WERI-Rb-1 (cell line): Measurements from ENCODE around the gene INHBB.
"Not testable (repeated sequence)": the region's sequence is repeated elsewhere in the genome, so short reads cannot be mapped to it uniquely, and the experiment has no call there.

ENCODE experiments used
- DNase-seq: peaks from one replicate; pipeline ENCODE4 v3.0.0-alpha.2; 2020
- H3K27ac ChIP-seq: fragments of 250-450 bp; sonication (Bioruptor Pico); 2 replicates; pipeline ENCODE4 v1.5.1; 2020; ENCODE audit warnings: mild to moderate bottlenecking, moderate library complexity
- H3K27me3 ChIP-seq: fragments of 250-450 bp; sonication (Bioruptor Pico); 2 replicates; pipeline ENCODE4 v1.5.1; 2021; ENCODE audit warnings: mild to moderate bottlenecking, low read depth, moderate library complexity; ENCODE audit not compliant: insufficient read depth, severe bottlenecking
- H3K36me3 ChIP-seq: fragments of 250-450 bp; sonication (Bioruptor Pico); 2 replicates; pipeline ENCODE4 v1.5.1; 2020; ENCODE audit warnings: mild to moderate bottlenecking, moderate library complexity
- H3K4me3 ChIP-seq: 2 replicates; pipeline ENCODE4 v1.5.1; 2011; ENCODE audit warnings: low read depth, mild to moderate bottlenecking, control low read depth, low read length
- H3K9me3 ChIP-seq: fragments of 250-450 bp; sonication (Bioruptor Pico); 2 replicates; pipeline ENCODE4 v1.5.1; 2021; ENCODE audit warnings: mild to moderate bottlenecking, moderate library complexity; ENCODE audit not compliant: severe bottlenecking
- TF ChIP-seq, protein P1 (sequence below): IDR thresholded peaks from 2 replicates; pipeline ENCODE4 v1.5.1; 2011; ENCODE audit warnings: low read depth, mild to moderate bottlenecking, control low read depth, inconsistent platforms, low read length

The INHBB gene

DNA sequence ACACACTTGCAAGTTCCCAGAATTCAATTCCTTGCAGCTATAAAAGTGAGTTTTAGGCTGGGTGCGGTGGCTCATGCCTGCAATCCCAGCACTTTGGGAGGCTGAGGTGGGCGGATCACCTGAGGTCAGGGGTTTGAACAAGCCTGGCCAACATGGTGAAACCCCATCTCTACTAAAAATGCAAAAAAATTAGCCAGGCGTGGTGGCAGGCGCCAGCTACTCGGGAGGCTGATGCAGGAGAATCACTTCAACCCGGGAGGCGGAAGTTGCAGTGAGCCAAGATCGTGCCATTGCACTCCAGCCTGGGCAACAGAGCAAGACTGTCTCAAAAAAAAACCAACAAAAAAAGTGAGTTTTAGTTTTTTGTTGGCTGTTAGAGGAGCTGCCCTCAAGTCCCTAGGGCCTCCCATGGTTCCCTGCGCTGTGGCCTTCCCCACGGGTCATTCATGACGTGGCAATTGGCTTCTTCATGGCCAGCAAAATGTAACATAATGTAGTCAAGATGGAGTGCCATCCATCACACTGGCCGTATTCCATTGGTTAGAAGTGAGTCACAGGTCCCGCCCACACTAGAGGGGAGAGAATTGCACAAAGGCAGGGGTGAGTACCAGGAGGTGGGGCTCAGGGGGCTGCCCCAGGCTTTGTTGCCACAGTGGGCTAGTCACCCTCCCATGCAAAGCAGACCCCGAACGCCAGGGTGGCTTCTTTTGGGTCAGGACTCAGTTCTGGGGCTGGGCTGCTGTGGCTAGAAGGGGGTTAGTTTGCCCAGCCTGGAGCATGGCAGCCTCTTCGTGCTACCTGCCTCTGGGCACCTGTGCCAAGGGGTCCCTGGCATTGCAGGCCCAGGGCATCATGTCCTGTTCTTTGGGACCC lies 37.7 kb upstream of the INHBB start:
- no peak overlapping the region for H3K27ac ChIP-seq

DNA sequence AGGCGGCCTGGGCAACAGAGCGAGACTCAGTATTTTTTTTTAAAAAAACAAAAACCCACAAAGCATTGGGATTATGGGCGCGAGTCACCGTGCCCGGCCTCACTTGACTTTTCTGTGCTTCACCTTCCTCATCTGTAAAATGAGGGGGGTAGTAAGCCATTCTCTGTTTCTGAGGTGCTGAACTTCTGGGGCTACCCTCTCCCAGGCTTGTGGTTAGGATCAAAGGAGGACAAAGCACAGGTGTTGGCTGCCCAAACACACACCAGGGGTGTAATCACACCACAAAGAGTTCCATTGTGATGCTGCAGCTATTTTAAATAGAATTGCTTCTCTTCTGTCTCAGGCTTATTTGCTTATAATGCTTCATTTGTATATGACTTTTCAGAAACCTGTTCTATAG lies 35.8 kb upstream of the INHBB start:
- DNase-seq = no peak
- TF ChIP-seq, protein P1, sequence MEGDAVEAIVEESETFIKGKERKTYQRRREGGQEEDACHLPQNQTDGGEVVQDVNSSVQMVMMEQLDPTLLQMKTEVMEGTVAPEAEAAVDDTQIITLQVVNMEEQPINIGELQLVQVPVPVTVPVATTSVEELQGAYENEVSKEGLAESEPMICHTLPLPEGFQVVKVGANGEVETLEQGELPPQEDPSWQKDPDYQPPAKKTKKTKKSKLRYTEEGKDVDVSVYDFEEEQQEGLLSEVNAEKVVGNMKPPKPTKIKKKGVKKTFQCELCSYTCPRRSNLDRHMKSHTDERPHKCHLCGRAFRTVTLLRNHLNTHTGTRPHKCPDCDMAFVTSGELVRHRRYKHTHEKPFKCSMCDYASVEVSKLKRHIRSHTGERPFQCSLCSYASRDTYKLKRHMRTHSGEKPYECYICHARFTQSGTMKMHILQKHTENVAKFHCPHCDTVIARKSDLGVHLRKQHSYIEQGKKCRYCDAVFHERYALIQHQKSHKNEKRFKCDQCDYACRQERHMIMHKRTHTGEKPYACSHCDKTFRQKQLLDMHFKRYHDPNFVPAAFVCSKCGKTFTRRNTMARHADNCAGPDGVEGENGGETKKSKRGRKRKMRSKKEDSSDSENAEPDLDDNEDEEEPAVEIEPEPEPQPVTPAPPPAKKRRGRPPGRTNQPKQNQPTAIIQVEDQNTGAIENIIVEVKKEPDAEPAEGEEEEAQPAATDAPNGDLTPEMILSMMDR = no peak
- Histone ChIP-seq H3K9me3 (no peaks in the 10 kb centered on the region), H3K27ac (no peak overlapping the region), H3K36me3 (no peaks in the 10 kb centered on the region), H3K27me3 (no peaks in the 10 kb centered on the region), H3K4me3 (no peak overlapping the region)

More for the DNA sequence above, 37.7 kb upstream of the INHBB start:
- Histone ChIP-seq H3K4me3 (no peak overlapping the region), H3K36me3 (no peaks in the 10 kb centered on the region), H3K27me3 (no peaks in the 10 kb centered on the region), H3K9me3 (no peaks in the 10 kb centered on the region)
- no peak for DNase-seq
- TF ChIP-seq, protein P1 = no peak

DNA sequence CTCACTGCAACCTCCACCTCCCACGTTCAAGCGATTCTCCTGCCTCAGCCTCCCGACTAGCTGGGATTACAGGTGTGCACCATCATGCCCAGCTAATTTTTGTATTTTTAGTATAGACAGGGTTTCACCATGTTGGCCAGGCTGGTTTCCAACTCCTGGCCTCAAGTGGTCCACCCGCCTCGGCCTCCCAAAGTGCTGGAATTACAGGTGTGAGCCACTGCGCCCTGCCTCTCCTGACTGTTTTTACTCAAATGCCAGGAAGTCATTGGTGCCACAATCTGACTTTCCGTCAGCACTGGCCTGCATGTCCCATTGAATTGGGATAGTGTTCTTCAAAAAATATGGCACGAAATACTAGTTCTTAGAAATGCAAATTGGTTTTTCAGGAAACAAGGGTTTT lies 35.1 kb upstream of the INHBB start:
- not testable (repeated sequence) for H3K9me3 ChIP-seq, H3K36me3 ChIP-seq, H3K27ac ChIP-seq, H3K27me3 ChIP-seq, DNase-seq, H3K4me3 ChIP-seq

DNA sequence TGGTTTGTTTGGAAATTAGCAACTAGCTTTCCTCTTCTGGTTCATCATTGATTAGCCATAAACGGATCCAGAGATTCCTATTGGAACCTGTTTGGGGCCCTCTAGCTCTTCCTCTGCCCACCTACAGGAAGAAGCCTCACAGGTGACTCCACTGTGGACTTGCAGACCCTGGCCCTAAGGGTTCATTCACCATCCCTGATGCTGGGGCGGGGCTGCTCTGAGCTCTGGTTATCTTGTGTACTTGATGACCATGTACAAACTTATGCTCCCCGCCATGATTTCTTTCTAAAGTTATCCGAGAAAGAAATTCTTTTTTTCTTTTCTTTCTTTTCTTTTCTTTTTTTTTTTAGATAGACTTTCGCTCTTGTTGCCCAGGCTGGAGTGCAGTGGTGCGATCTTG lies 33.9 kb upstream of the INHBB start:
- DNase-seq = no peak
- Histone ChIP-seq H3K36me3 (no peaks in the 10 kb centered on the region), H3K9me3 (no peaks in the 10 kb centered on the region), H3K27me3 (no peaks in the 10 kb centered on the region), H3K4me3 (no peak overlapping the region), H3K27ac (no peak overlapping the region)
- TF ChIP-seq, protein P1 = no peak

DNA sequence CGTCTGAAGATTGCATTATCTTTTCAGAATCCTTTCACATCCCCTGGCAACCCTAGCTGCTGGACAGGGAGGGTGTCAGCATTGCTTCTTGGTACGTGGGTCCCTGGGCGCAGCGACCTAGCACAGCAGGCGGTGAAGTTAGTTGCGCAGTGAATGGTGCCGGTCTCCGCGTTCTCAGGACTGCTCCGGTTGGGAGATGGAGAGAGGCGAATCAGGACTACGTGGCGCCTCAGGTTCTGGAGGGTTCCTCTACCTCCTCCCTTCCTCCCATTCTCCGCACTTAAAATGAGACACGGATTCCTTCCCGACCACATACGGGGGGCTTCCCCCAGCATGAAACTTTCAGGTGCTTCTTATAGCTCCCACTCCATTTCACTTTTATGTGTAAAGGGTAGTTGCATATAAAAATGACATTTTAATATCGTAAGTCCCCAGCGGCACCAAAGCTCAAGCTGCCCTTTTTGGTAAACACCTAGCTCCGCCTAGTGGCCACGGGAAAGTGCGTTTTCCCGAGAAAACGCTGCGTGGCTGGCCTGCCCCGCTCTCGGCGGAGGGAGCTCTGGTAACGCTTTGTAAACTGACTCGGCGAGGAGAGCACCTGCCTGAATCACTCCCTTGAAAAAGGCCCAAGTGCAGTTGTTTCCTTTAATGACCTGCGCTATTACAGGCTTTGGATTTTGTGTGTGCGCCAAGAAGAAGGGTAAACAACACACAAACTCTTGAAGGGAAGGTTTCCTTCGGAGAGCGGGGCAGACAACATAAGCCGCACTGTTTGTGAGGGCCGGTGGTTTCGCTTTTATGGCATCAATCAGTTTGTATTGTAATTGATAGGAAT lies 32.9 kb upstream of the INHBB start:
- TF ChIP-seq, protein P1 = peak; percentile 88
- DNase-seq = peak; percentile 83
- Histone ChIP-seq H3K27me3 (no peaks in the 10 kb centered on the region), H3K36me3 (no peaks in the 10 kb centered on the region), H3K9me3 (no peaks in the 10 kb centered on the region), H3K27ac (peak overlapping the region; percentile 19; the same call in 1 of the 2 replicates), H3K4me3 (peak overlapping the region; percentile 17; the same call in 1 of the 2 replicates)
